H1 (cell line): ENCODE measurements around the gene TJP2.

Experiments used
- CREB1 ChIP-seq: IDR thresholded peaks from 2 replicates; pipeline ENCODE4 v1.6.1; 2012; ENCODE audit warnings: inconsistent platforms
- CTCF ChIP-seq, 3 experiments: IDR thresholded peaks; 1 replicate in 2 of 3; 2 replicates in 1 of 3; pipeline versions ENCODE4 v1.5.1 to v1.6.1; 2011; ENCODE audit warnings: low read length in 3 of 3, mild to moderate bottlenecking in 3 of 3, inconsistent platforms in 2 of 3, low read depth in 1 of 3, moderate library complexity in 1 of 3; ENCODE audit not compliant: insufficient read depth in 1 of 3; ENCODE audit errors: control extremely low read depth in 1 of 3
- JUND ChIP-seq: IDR thresholded peaks from 2 replicates; pipeline ENCODE4 v1.6.1; 2011; ENCODE audit warnings: mild to moderate bottlenecking, improper control_type of control experiment, low read length
- KDM5A ChIP-seq: fragments of 200-600 bp; IDR thresholded peaks from 2 replicates; pipeline ENCODE4 v1.7.1; 2012; ENCODE audit warnings: mild to moderate bottlenecking, low read length, inconsistent platforms, mixed read lengths
- POLR2AphosphoS5 ChIP-seq: IDR thresholded peaks from 2 replicates; pipeline ENCODE4 v1.6.1; 2011; ENCODE audit warnings: low read depth, low read length
- RXRA ChIP-seq: IDR thresholded peaks from 2 replicates; pipeline ENCODE4 v1.6.1; 2011; ENCODE audit warnings: low read depth, mild to moderate bottlenecking, low read length, moderate library complexity; ENCODE audit not compliant: insufficient read depth
- SP1 ChIP-seq: IDR thresholded peaks from 2 replicates; pipeline ENCODE4 v1.6.1; 2011; ENCODE audit warnings: low read depth, low read length
- SP4 ChIP-seq: IDR thresholded peaks from 2 replicates; pipeline ENCODE4 v1.6.1; 2012; ENCODE audit warnings: low read length, inconsistent platforms
- TAF1 ChIP-seq: IDR thresholded peaks from 2 replicates; pipeline ENCODE4 v1.6.1; 2011; ENCODE audit warnings: mild to moderate bottlenecking, low read depth, low read length
- TEAD4 ChIP-seq: IDR thresholded peaks from 2 replicates; pipeline ENCODE4 v1.6.1; 2012; ENCODE audit warnings: low read depth, low read length, inconsistent platforms, mixed read lengths
- YY1 ChIP-seq: IDR thresholded peaks from 2 replicates; pipeline ENCODE4 v1.6.1; 2011; ENCODE audit warnings: low read depth, mild to moderate bottlenecking, low read length

DNA sequence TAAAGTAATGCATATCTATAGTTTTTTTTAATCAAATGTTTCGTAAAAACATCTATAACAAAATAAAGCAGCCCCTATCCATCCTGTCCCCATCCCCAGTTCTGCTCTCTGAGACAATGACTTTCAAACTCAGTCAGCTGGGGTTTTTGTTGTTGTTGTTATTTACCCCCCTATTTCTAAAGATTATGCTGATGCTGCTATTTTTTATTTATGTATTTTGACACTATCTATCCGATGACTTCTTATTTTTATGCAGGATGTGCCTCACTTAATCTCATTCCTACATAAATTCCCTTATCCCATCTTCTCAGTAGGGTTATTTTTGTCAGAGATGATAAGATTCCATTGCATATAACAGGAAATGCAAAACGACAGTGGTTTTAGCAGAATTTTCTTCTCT is 105.7 kb downstream of the TJP2 start:
- TF ChIP-seq CTCF (IDR thresholded peaks at IDR 0.05; ENCODE audit: control extremely low read depth in 1 of 3, insufficient read depth in 1 of 3, low read depth in 1 of 3, low read length in 3 of 3) (no peak), CREB1 (no peak), POLR2AphosphoS5 (no peak), KDM5A (no peak), SP1 (no peak), SP4 (no peak), RXRA (no peak), JUND (no peak), YY1 (no peak), TEAD4 (no peak), TAF1 (no peak)
